Measurements from ENCODE around the gene FLT4.
"Not testable (repeated sequence)": the region's sequence is repeated elsewhere in the genome, so short reads cannot be mapped to it uniquely, and the experiment has no call there.

FLT4 gene

GRCh38 chr5:180649297-180650039 is at the start of gene FLT4:
Gene FLT4, minus strand, starts transcription at chr5:180649600. Its CDS starts 55 bp downstream, at chr5:180649545.
- no peaks in the 10 kb centered on the region for H3K9me3 Mint-ChIP-seq
- peak within 1 kb of the TSS; percentile 78 for H3K4me3 Mint-ChIP-seq
- peaks cover 11% of the 10 kb centered on the region for H3K4me1 Mint-ChIP-seq
- DNase-seq (ENCODE audit: low spot score in 2 of 2) (no peak), ATAC-seq (replicated peaks; ENCODE audit: extremely low read depth, poor library complexity, severe bottlenecking) (peak; percentile 19)
- H3K27ac Mint-ChIP-seq (ENCODE audit: low read depth): no peak within 1 kb of the TSS
- H3K36me3 Mint-ChIP-seq (ENCODE audit: insufficient read depth): no peaks in the 10 kb centered on the region
- H3K27me3 Mint-ChIP-seq: peaks cover 61% of the 10 kb centered on the region

- no peak for ATAC-seq (replicated peaks; ENCODE audit: extremely low read depth, poor library complexity, severe bottlenecking)
Measured at GRCh38 chr5:180699042-180699441, 49.6 kb upstream of the FLT4 start.

GRCh38 chr5:180696116-180696515 is 46.7 kb upstream of the FLT4 start:
- no peaks in the 10 kb centered on the region for H3K36me3 Mint-ChIP-seq (ENCODE audit: insufficient read depth)
- peaks cover 9% of the 10 kb centered on the region for H3K27me3 Mint-ChIP-seq
- ATAC-seq (replicated peaks; ENCODE audit: extremely low read depth, poor library complexity, severe bottlenecking): no peak
- no peak overlapping the region for H3K27ac Mint-ChIP-seq (ENCODE audit: low read depth)
- H3K9me3 Mint-ChIP-seq: no peaks in the 10 kb centered on the region
- no peak overlapping the region for H3K4me3 Mint-ChIP-seq
- peaks cover 21% of the 10 kb centered on the region for H3K4me1 Mint-ChIP-seq
- DNase-seq (ENCODE audit: low spot score in 2 of 2): no peak

More at GRCh38 chr5:180699042-180699441, 49.6 kb upstream of the FLT4 start:
- no peaks in the 10 kb centered on the region for H3K27me3 Mint-ChIP-seq
- no peak overlapping the region for H3K4me3 Mint-ChIP-seq
- H3K4me1 Mint-ChIP-seq: no peaks in the 10 kb centered on the region
- no peaks in the 10 kb centered on the region for H3K36me3 Mint-ChIP-seq (ENCODE audit: insufficient read depth)
- no peak for DNase-seq (ENCODE audit: low spot score in 2 of 2)
- H3K27ac Mint-ChIP-seq (ENCODE audit: low read depth): no peak overlapping the region
- H3K9me3 Mint-ChIP-seq: no peaks in the 10 kb centered on the region

- Mint-ChIP-seq H3K4me1 (peaks cover 50% of the 10 kb centered on the region), H3K36me3 (ENCODE audit: insufficient read depth) (no peaks in the 10 kb centered on the region)
Measured at GRCh38 chr5:180692429-180692828, 43.0 kb upstream of the FLT4 start.

DNA sequence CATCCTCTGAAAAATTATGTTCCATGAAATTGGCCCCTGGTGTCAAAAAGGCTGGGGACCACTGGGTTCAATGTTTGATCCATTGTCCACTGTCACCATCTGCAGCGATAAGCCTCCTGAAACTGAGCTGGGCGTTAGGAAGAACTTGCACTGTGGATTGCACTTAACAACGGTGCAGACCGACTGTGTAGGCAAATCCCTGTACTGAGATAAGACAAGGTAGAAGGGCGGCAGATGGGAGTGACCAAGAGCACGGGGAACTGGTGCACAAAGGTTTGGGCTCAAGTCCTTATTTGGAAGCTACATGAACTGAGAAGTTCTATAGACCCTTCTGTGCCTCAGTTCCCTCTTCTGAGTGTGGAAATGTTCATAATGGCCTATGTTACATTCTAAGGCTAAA is 41.6 kb upstream of the FLT4 start:
- Mint-ChIP-seq H3K27me3 (peaks cover 9% of the 10 kb centered on the region), H3K4me1 (peaks cover 50% of the 10 kb centered on the region), H3K36me3 (ENCODE audit: insufficient read depth) (no peaks in the 10 kb centered on the region), H3K4me3 (no peak overlapping the region), H3K9me3 (no peaks in the 10 kb centered on the region), H3K27ac (ENCODE audit: low read depth) (peak overlapping the region; percentile 94)
- DNase-seq (ENCODE audit: low spot score in 2 of 2): no peak
- ATAC-seq (replicated peaks; ENCODE audit: extremely low read depth, poor library complexity, severe bottlenecking): no peak

More at GRCh38 chr5:180692429-180692828, 43.0 kb upstream of the FLT4 start:
- no peak overlapping the region for H3K27ac Mint-ChIP-seq (ENCODE audit: low read depth)
- no peaks in the 10 kb centered on the region for H3K9me3 Mint-ChIP-seq
- peaks cover 9% of the 10 kb centered on the region for H3K27me3 Mint-ChIP-seq
- H3K4me3 Mint-ChIP-seq: no peak overlapping the region
- no peak for DNase-seq (ENCODE audit: low spot score in 2 of 2)
- ATAC-seq (replicated peaks; ENCODE audit: extremely low read depth, poor library complexity, severe bottlenecking): no peak

- H3K27ac Mint-ChIP-seq (ENCODE audit: low read depth): peak overlapping the region; percentile 94
- H3K4me1 Mint-ChIP-seq: peaks cover 50% of the 10 kb centered on the region
- peaks cover 9% of the 10 kb centered on the region for H3K27me3 Mint-ChIP-seq
Measured at GRCh38 chr5:180690562-180690961, 41.2 kb upstream of the FLT4 start.

DNA sequence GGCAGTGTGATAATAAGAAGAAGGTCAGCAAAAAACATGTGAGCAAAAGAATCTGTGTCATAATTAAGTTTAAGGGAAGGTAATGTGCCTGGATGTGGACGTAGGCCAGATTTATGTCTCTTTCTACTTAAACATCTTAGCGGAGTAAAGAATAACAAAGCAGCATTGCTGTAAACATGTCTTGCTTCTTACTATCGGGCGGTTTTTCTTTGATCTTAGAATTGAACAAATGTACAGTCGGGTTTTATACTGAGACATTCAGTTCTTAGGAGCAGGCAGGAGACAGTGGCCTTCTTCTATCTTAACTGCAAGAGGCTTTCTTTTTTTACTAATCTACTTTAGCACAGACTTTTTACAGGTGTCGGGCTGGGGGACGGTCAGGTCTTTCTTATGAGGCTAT is 40.4 kb upstream of the FLT4 start:
- H3K27ac Mint-ChIP-seq (ENCODE audit: low read depth): peak overlapping the region; percentile 94
- H3K4me1 Mint-ChIP-seq: peaks cover 54% of the 10 kb centered on the region
- H3K9me3 Mint-ChIP-seq: no peaks in the 10 kb centered on the region

More at GRCh38 chr5:180690562-180690961, 41.2 kb upstream of the FLT4 start:
- no peaks in the 10 kb centered on the region for H3K36me3 Mint-ChIP-seq (ENCODE audit: insufficient read depth)
- H3K9me3 Mint-ChIP-seq: no peaks in the 10 kb centered on the region
- H3K4me3 Mint-ChIP-seq: no peak overlapping the region
- ATAC-seq (replicated peaks; ENCODE audit: extremely low read depth, poor library complexity, severe bottlenecking) (no peak), DNase-seq (ENCODE audit: low spot score in 2 of 2) (no peak)

GRCh38 chr5:180689071-180689694 is 39.8 kb upstream of the FLT4 start:
- peak in 1 of 2 donors; percentile 45 for DNase-seq (ENCODE audit: low spot score in 2 of 2)
- peaks cover 55% of the 10 kb centered on the region for H3K4me1 Mint-ChIP-seq
- peak overlapping the region; percentile 94 for H3K27ac Mint-ChIP-seq (ENCODE audit: low read depth)
- peak overlapping the region; percentile 75 for H3K4me3 Mint-ChIP-seq
- no peaks in the 10 kb centered on the region for H3K9me3 Mint-ChIP-seq
- peak; percentile 93 for ATAC-seq (replicated peaks; ENCODE audit: extremely low read depth, poor library complexity, severe bottlenecking)
- peaks cover 9% of the 10 kb centered on the region for H3K27me3 Mint-ChIP-seq
- H3K36me3 Mint-ChIP-seq (ENCODE audit: insufficient read depth): no peaks in the 10 kb centered on the region

More for the DNA sequence above, 40.4 kb upstream of the FLT4 start:
- ATAC-seq (replicated peaks; ENCODE audit: extremely low read depth, poor library complexity, severe bottlenecking) (no peak), DNase-seq (ENCODE audit: low spot score in 2 of 2) (no peak)
- Mint-ChIP-seq H3K4me3 (peak overlapping the region; percentile 75), H3K27me3 (peaks cover 9% of the 10 kb centered on the region), H3K36me3 (ENCODE audit: insufficient read depth) (no peaks in the 10 kb centered on the region)

DNA sequence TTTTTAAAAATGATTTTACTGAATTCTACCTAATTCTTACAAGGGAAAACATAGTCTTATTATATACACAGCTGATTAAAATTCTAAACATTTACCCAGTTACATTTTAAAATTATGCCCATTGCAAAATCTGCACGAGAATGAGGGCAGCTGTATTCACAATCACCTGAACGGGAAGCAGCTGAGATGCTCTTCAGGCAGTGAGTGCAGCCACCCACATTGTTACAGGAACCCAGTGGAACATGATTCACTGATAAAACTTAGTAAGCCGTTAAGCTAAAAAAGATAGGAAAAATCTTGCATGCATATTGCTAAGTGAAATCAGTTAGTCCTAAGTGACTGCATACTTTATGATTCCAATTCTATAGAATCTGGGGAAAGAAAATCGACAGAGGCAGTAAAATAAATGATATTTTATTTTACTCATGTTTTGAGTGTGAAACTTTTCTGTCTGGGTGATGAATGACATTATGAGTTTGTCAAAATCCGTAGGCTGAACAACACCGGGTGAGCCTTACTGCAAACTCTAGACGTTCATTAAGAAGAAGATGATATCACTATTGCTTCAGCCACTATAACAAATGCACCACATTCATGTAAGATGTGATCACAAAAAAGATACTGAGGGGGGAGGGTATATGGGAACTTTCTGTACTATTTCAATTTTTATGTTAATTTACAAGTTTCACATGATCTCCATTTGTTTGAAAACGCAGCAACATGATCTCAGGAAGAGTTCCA is 39.1 kb upstream of the FLT4 start:
- Mint-ChIP-seq H3K36me3 (ENCODE audit: insufficient read depth) (no peaks in the 10 kb centered on the region), H3K27me3 (peaks cover 9% of the 10 kb centered on the region), H3K4me3 (peak overlapping the region; percentile 75), H3K4me1 (peaks cover 61% of the 10 kb centered on the region), H3K27ac (ENCODE audit: low read depth) (peak overlapping the region; percentile 94), H3K9me3 (no peaks in the 10 kb centered on the region)
- ATAC-seq (replicated peaks; ENCODE audit: extremely low read depth, poor library complexity, severe bottlenecking) (peak; percentile 44), DNase-seq (ENCODE audit: low spot score in 2 of 2) (no peak)

GRCh38 chr5:180686799-180687198 is 37.4 kb upstream of the FLT4 start:
- not testable (repeated sequence) for DNase-seq (ENCODE audit: low spot score in 2 of 2); H3K4me3 Mint-ChIP-seq; H3K27me3 Mint-ChIP-seq; H3K27ac Mint-ChIP-seq (ENCODE audit: low read depth); H3K9me3 Mint-ChIP-seq; ATAC-seq (replicated peaks; ENCODE audit: extremely low read depth, poor library complexity, severe bottlenecking); H3K36me3 Mint-ChIP-seq (ENCODE audit: insufficient read depth)
- peaks cover 47% of the 10 kb centered on the region for H3K4me1 Mint-ChIP-seq

- peak overlapping the region; percentile 65 for H3K27ac Mint-ChIP-seq (ENCODE audit: low read depth)
- H3K9me3 Mint-ChIP-seq: no peaks in the 10 kb centered on the region
- no peak overlapping the region for H3K4me3 Mint-ChIP-seq
- H3K4me1 Mint-ChIP-seq: peaks cover 26% of the 10 kb centered on the region
- DNase-seq (ENCODE audit: low spot score in 2 of 2) (no peak), ATAC-seq (replicated peaks; ENCODE audit: extremely low read depth, poor library complexity, severe bottlenecking) (no peak)
- H3K36me3 Mint-ChIP-seq (ENCODE audit: insufficient read depth): no peaks in the 10 kb centered on the region
- no peaks in the 10 kb centered on the region for H3K27me3 Mint-ChIP-seq
Measured at GRCh38 chr5:180684623-180685161, 35.3 kb upstream of the FLT4 start.

DNA sequence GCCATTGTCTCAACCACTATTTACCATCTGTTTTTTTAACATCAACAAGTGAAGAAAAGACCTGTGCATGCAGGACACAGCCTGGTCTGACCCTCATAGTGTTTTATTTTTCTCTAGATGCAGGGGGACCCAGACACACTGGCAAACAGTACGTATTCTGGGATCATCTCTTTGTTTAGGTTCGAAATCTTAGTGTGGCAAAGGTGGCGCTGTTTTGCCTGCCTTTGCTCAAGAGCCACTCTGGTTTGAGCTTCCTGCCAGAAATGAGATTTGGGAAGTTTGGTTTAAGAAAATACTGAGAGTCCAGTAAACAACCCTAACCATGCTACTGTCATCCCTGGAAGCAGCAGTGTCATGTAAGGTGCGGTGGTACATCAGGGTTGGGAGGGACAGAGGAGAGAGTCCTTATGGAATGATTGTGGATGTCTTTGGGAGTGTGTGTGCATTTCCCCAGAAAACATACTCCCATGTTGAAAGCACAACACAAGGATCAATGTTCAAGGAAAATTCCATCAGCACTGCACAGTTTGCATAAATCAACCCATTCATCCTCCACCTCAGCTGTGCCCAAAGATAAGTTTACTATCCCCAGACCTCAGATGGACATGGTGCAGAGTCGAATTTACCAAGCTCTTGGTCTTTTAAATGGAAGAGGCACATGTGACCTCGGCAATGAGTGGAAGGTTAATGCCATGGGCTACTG is 34.0 kb upstream of the FLT4 start:
- Mint-ChIP-seq H3K9me3 (no peaks in the 10 kb centered on the region), H3K36me3 (ENCODE audit: insufficient read depth) (no peaks in the 10 kb centered on the region), H3K4me1 (peaks cover 13% of the 10 kb centered on the region), H3K27ac (ENCODE audit: low read depth) (no peak overlapping the region), H3K27me3 (no peaks in the 10 kb centered on the region), H3K4me3 (no peak overlapping the region)
- no peak for DNase-seq (ENCODE audit: low spot score in 2 of 2)
- ATAC-seq (replicated peaks; ENCODE audit: extremely low read depth, poor library complexity, severe bottlenecking): no peak

Data from central memory CD8-positive, alpha-beta T cell (primary cell).